HG03097 (cell line): ENCODE measurements around the gene OPN4.
A peak's percentile ranks its signal among the peaks of the same experiment; 100 is the strongest.

Source experiments
- ATAC-seq: cut with Tn5 transposase; IDR thresholded peaks from one replicate; pipeline ENCODE4 v1.9.1; 2021; ENCODE audit not compliant: unreplicated experiment, low FRiP score

Gene OPN4

DNA sequence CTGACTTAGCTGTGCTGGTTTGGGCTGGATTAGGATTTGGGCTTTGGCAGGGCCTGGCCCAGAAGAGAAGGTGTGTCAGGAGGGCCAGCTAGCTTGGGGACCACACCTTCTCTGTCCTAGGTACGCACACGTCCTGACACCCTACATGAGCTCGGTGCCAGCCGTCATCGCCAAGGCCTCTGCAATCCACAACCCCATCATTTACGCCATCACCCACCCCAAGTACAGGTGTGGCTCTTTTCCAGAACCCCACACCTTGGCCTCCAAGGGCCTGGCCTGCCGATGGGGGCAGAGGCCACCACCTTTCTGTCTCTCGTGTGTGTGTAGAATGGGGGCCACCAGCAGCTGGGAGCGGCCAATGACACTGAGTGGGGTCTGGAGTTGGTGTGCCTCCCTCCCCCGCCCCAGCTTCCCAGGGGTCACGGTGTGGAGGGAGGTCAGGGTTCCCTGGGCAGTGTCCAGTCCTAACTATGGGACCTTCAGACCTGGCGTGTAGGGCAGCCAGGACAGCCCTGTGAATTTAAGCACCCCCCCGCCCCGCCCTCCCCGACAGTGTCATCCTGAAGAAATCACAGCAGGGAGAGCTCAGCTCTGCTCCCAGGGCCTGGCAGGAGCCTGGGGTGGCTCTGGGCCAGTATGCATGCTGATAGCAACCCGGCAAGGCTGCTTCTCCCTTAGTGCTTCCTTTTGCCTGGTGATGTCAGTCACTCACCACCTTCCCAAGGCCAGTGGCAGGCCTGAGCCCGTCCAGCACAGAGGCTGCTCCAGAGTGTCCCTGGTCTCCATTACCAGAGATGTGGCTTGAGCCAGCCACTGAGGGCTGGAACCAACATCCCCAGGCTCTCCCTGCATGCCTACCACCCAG lies 7.0 kb downstream of the OPN4 start:
- no peak for ATAC-seq

DNA sequence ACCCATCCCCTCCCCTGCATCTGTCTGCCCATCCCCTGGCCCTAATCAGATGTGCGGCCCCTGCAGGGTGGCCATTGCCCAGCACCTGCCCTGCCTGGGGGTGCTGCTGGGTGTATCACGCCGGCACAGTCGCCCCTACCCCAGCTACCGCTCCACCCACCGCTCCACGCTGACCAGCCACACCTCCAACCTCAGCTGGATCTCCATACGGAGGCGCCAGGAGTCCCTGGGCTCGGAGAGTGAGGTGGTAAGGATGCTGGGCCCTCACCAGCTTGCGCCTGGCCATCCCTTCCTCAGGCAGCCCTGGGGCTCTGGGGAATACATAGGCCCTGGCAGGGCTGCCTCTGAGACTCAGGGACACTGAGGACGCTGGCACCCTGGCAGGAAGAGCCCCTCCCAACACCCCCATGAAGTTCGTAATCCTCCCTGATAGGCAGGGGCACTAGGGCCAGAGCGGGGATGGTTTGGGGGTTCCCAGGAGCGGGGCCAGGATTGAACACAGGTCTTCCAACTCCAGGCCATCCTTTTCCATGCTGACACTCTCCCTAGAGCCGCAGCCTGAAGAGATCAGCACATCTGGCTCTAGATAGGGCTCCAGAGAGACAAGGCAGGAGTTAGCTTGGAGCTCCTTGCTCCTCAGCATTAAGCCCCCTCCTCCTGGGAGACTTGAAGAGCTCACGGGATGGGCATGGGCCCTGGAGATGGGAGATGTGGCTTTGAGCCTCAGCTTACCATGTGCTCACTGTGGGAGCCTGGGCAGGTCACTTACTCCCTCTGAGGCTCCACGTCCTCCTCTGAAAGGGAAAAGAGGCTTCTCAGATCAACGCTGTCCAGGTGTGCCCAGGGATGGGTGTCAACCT lies 8.1 kb downstream of the OPN4 start:
- ATAC-seq = no peak

DNA sequence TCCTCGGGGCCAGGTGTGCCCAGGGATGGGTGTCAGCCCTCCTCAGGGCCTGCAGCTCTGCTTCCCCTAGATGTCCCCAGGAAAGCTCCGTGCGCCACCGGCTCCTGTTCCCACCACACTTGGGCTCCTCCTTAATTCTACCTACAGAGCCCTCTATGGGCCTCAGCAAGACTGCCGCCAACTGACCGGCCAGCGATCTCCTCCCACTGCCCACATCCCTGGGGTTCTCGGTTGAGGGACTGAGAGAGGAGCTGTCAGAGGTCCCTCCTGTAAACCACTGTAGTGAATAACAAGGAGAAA lies 8.6 kb downstream of the OPN4 start:
- ATAC-seq = no peak

DNA sequence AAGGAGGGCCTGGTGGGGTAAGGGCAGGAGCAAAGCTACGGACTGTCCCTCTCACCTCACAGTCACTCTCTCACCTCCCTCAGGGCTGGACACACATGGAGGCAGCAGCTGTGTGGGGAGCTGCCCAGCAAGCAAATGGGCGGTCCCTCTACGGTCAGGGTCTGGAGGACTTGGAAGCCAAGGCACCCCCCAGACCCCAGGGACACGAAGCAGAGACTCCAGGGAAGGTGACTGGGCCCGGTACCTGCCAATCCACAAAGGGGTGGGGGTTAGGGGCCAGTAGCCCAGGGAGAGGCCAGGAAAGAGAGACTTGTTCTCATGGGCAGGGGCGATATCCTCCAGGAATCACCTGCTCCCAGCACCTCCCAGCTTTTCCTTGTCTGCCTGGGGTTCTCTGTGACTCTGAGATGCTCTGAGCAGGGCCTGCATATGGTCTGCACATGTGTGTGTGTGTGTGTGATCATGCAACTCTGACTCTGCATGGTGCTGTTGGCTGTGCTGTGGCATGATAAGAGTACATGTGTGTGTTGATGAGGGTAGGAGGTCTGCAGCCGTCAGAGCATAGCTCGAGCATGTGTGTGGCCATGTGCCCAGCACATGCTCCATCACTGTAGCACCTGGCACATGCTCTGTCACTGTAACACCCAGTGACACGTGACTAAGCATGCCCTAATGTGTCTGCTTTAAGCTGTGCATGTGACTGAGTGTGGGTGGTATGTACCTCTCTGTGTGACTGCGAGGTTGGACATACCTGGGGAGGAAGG lies 9.4 kb downstream of the OPN4 start:
- no peak for ATAC-seq

DNA sequence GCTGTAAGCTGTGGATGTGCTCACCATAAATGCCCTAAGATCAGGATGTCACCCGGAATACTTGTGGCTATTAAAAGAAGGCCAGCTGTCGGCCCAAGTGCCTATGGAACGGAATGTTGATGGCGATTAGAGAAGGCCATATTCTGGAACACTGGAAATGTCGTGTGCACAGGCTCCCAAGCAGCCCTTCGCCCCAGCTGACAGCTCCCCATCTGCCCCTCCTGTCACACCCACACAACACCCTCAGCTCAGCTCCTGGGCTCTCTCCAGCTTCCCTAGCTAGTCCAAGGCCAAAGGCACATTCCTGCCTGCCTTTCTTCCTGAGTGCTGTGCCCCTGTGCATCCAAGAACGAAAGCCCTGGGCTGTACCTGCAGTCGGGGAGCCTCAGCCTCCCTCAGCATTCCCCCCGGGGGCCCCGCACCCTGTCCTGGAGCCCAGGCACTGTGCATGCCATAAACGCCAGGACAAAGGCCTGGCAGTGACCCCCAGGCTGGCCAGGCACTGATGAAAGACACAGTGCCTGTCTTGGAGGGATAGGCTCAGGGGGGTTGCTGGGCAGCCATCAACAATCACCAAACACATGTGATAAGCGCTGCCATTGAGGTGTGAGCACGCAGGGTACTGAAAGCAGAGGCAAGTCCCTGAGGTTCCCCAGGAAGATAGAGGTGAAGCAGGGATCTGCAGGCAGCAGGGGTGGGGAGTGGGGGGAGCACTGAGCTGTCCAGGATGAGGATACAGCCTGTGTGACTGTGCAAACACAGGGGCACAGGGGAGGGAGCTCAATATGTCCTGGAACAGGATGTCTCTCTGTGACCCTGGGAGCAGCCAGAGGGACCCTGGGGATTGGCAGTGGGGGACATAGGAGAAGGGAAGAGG lies 10.2 kb downstream of the OPN4 start:
- no peak for ATAC-seq

DNA sequence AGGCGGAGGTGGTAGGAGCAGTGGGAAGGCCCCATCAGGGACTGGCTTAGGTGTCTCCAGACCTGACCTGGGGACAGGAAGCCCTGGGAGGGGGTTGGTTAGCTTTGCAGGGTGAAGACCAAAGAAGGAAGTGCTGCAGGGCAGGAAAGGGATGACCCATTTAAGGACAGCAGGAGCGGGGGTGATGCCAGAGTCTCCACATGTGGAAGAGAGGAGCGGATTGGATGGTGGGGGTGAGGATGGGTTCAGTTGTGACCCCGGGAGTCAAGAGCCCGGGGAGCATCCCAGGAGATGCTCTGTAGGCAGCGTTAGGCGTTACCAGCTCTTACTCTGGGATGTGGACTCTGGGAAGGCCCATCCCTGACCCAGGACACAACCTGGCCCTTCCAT lies 10.9 kb downstream of the OPN4 start:
- ATAC-seq = no peak

DNA sequence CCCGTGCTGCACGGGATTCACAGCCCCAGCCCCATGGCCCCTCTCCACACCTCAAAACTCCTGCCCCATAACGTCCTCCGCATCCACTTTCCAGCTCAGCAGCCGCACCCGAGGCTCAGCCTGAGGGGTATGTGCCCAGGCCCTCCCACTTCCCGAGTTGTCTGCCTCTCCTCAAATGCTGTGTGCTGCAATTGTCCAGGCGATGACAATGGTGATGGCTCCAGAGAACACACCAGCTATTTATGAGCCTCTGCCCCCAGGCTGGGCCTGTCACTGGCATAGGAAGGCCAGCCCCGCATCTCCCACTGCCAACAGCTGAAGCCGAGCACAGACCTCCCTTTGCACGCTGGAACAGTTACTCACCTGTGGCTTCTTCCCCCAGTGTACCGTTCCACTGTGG lies 11.5 kb downstream of the OPN4 start:
- ATAC-seq = no peak

DNA sequence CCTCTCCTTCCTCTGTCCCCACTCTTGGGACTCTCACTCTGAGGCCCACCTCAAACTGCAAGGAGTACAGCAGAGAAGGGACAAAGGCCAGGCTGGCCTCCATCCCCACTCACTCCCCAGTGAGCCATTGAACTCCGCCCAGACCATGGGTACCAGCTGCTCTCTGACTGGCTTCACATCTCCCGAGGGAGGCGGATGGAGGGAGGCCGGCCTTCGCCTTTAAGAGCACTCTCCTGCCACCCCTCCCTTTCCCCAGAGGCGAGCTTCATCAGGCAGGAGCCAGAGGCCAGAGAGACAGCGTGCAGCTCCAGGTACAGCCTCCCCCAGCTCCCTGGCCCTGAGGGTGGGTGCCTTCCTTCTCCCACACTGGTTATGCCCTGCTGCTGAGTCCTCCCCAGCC lies 12.2 kb downstream of the OPN4 start:
- ATAC-seq = no peak

DNA sequence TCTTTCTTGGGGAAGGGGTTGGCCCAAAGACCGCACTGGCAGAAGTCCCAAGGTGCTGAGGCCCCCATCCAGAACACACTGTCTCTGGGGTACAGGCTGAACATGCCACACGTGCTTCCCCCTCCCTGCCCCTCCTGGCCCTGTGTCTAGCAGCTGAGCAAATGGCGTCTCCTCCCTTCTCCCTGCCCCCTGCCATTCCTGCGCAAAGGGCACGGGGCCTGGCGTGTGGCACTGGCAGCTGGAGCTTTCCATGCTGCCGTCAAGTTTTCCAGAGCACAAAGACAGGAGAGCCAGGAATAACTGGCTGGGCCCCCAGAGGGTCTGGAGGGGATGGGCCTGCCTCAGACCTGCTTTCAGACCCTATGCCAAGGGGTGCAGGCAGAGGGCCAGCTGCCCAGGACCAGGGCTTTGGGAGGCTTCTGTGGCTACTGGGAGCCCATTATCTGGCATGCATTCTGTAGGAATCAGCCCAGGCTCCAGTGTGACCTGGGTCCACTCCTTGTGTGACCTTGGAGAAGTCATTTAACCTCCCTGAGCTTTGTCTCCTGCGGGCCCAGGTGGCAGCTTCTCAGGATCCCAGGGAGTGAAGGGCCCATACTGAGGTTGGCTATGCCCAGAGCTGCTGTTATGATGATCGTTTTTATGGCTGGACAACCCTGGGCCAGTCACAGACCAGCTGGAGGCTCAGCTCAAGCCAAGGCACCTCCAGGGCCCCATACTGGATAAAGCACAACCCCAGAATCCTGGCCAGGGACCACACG lies 13.3 kb downstream of the OPN4 start:
- no peak for ATAC-seq

DNA sequence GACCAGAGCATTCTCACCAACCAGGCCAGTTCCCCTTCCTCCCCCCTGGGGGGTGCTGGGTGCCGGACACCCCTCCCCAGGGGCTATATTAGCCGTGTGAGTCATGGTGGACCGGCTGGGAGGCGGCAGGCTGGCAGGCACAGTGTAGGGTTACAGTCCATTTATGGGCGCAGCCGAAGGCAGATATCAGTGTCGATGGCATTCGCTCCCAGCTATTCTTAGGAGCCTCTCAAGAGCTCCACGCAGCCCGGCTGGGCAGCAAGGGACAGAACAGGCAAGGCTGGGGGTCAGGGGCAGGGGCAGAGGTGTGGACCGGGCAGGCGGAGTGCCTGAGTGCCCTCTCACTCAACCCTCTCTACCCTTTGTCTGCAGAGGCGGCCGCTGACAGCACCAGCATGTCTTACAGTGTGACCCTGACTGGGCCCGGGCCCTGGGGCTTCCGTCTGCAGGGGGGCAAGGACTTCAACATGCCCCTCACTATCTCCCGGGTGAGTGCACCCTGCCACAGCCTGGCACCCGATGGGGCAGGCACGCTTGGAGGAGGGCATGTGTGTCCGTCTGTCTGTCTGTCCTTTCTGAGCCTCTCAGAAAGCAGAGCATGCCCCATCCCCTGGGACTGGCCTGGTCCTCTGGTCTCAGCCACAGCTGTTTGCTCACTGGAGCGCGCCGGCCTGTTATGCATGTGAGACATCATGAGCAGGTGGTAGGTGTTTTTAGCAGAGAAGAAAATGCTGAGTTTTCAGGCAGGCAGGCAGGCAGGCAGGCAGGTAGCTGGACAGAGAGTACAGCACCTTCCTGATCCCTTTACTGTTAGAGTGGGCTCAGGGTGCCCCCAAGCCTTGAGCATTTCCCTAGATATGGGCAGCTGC lies 14.2 kb downstream of the OPN4 start, which contains the start of gene LDB3:
Gene LDB3 (plus strand): TSS at position 215 of the 869 bp plus-strand sequence. CDS start 181 bp downstream, at position 396.
- peak; percentile 40 for ATAC-seq

DNA sequence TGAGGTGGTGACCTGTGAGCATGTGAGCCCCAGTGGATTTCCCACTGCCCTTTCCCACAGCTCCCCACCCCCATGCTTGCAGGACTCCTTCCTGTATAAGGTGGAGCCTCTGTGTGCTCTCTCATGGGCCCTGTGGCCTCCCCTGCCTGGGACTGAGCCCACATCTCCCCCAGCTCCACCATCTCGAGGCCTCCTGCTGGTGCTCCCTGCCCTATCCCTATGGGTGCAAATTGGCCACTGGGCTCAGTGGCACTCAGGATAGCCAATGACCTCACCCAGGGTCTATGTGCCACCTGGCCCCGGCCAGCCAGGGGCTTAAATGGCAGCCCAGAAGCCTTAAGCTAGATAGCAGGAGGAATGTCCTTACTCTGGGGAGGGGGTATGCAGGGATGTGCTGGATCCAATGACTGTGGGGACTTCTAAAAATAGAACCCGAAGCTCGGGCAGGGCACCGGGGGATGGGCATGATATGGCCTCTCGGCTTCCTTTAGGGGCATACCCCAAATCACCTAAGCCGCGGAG lies 16.0 kb downstream of the OPN4 start:
- ATAC-seq = no peak

DNA sequence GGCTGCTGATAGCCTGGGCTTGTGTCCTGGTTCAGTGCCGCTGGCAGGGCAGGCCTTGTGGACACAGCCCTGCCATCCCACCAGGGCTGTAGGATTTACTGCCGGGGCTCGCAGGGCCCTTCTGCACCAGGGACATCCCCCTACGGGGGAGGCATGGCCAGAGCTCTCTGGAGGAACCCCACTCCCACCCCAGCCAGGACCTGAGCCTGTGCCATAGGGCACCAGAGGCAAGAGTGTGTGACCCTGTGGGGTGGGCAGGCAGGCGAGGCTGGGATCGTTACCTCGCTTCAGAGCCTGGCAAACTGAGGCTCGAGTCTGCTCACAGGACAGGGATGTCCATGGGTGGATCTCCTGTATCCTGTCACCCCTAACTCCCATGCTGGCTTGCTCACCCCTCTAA lies 16.5 kb downstream of the OPN4 start:
- no peak for ATAC-seq

DNA sequence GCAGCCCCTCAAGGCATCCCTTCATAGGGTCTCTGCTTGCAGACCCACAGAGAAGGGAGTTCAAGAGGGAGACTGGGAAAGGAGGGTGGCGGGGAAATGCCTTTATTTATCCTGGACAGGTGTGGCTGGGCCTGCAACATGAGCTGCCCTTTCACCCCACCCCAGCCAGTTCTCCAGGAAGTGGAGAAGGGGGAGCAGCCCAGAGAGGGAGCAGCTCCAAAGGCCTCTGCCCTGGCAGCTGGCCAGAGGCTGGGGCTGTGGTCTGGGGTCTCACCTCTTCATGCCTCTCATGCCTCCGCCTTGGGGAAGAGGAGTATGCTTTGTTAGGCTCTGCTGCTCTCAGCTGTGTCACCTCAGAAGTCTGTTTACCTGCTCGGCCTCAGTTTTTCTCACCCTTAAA lies 17.1 kb downstream of the OPN4 start:
- no peak for ATAC-seq

DNA sequence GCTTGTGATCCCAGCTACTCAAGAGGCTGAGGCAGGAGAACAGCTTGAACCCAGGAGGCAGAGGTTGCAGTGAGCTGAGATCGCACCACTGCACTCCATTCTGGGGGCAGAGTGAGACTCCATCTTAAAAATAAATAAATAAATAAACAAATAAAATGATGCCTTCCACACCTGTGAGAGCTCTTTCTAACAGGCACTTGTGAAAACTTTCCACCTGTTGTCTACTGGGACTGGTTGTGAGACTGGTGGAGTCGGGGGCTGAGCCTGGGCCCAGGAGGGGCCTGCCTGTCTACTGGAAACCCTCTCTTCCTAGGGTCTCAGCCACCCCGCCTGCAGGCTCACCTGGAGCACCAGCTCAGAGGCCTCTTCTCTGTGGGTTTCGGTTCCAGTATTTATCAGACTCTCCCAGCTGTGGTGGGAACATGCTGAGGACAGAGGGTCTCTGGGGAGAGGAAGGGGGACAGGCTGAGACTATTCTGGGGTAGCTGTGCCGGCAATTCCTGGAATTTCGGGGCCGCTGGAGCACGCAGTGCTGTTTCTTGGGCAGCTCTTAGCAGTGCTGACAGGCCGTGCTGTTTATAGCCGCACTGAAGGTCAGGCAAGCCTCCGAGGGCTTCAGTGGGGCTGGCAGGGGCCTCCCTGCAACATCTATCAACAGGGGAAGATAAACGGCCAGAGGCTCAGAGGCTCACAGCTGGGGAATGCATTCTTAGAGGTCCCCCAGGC lies 17.8 kb downstream of the OPN4 start:
- ATAC-seq = no peak

DNA sequence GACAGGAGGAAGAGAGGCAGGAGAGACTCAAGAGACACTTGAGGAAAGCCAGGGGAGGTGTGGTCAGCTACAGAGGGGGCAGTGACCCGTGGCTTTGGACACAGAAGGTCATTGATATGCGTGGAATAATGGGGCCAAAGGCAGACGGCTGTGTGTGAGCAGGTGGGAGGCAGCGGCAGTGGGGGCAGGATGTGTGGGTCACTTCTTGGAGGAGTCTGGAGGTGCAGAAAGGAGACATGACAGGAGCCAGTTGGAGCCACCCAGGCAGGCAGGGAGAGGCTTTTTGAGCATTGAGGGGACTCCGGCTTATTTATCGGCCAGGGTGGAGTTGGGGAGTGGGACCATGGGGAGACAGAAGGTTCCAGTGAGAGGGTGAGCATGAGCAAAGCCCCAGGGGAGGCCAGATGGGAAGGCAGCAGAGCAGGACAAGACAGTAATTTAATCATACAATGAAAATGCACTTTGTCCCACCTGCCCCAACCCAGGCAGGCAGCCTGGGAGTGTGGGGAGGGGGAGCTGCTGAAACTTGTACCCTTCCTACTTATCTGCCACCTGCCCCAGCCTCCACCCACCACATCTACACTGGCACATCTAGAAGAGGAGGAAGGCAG lies 19.0 kb downstream of the OPN4 start:
- ATAC-seq = no peak

DNA sequence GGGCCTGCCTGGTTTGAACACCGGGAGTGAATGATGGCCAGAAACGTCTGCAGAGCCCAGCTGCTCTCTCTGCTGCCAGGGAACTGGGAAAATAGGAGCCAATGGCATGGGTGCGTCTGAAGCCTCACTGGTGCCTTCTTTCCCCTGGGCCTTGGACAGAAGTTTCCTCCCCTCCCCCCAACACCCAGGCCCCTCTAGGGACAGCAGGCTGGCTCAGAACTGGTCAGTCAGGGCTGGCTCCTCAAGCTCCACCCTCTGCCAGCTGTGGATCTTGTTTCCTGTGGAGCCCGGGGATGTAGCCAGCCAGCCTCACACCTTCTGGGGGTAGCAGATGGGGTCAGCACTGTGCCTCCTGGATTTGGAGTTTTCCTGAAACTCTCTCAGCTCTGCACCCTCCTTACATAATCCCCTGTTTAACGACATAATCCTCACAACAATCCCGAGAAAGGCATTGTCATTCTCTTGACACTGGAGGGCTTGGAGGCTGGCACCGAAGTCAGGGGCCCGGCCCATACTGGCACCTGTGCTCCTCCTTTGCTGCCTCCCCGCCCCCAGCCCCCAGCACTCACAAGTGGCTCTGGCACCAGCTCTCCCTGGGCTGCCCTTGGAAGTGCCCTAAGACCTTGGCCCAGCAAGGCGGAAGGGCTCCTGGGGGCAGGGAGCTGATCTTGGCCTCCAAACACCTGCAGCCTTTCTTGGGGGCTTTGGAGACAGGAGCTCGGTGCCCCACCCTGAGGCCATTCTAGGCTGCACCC lies 19.7 kb downstream of the OPN4 start:
- ATAC-seq = no peak

DNA sequence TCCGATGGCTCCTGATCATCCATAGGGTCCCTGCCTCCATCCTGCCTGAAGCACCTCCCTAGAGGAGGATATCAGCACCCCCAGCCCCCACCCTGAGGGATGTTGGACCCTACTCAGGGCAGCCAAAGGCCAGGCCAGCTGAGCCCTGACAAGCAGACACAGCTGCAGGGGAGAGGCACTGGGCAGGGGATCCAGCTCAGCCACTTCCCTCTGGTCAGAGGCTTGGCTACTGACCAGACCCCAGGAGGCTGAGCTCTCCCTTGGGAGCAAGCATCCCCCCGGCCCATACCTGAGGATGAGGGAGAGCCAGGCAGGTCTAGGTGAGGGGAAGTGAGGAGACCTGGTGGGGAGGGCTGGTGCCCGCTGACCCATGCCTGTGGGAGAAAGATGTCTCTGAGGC lies 20.6 kb downstream of the OPN4 start:
- ATAC-seq = no peak
